Upper lobe of left lung (tissue), 4 donors: ENCODE data around the gene EPYC.

Experiments used
- CTCF ChIP-seq, 6 experiments: fragments of 450-650 bp in 4 of 6; fragments of 200-600 bp in 2 of 6; sonication (generic) in 2 of 6; IDR thresholded peaks; one replicate each; pipeline ENCODE4 v1.5.1; 2016 to 2019; ENCODE audit warnings: antibody characterized with exemption in 6 of 6
- EP300 ChIP-seq, 4 donors: sonication (generic); formaldehyde crosslinking; IDR thresholded peaks; one replicate each; pipeline ENCODE4 v1.5.1; 2017; ENCODE audit warnings: antibody characterized with exemption in 4 of 4, control low read depth in 2 of 4
- POLR2A ChIP-seq, 4 donors: fragments of 450-650 bp; IDR thresholded peaks; one replicate each; pipeline ENCODE4 v1.5.1; 2016 to 2017; ENCODE audit warnings: antibody characterized with exemption in 4 of 4, mild to moderate bottlenecking in 2 of 4
- POLR2AphosphoS5 ChIP-seq, 2 donors: sonication (generic); formaldehyde crosslinking; IDR thresholded peaks; one replicate each; pipeline ENCODE4 v1.5.1; 2017; ENCODE audit warnings: antibody characterized with exemption in 2 of 2

GRCh38 chr12:90969346-90969745 is 35.4 kb downstream of the EPYC start:
- TF ChIP-seq CTCF (IDR thresholded peaks at IDR 0.05) (no peak), POLR2A (IDR thresholded peaks at IDR 0.05) (no peak), POLR2AphosphoS5 (IDR thresholded peaks at IDR 0.05) (no peak), EP300 (IDR thresholded peaks at IDR 0.05) (no peak)
